HG03280 (cell line): Measurements from ENCODE around the gene PDE2A.

ENCODE experiments used
- ATAC-seq: cut with Tn5 transposase; IDR thresholded peaks from one replicate; pipeline ENCODE4 v1.9.1; 2021; ENCODE audit warnings: mild to moderate bottlenecking, moderate library complexity; ENCODE audit not compliant: unreplicated experiment

PDE2A gene

GRCh38 chr11:72684236-72684912 lies 10.2 kb upstream of the PDE2A start:
- ATAC-seq: no peak

DNA sequence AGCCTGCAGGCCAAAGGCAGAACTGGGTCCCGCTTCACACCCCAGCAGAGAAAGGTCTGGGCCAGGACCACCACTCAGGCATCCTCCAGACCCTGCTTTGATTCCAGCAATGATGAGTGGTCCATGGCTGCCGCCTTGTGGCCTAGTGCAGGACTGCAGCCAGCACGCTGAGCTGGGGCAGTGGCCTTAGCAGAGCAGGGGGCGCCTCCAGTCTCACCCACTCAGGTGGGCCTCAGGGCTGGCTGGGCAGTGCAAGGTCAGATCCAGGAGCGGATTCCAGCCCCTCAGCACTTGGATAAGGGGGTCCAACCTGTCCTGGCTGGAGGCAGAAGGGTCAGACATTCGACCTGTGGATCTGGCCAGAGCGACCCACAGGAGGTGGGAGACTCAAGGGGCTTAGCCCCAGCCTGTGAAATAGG lies 9.6 kb upstream of the PDE2A start:
- no peak for ATAC-seq

- no peak for ATAC-seq
These were observed 8.6 kb upstream of the PDE2A start for GRCh38 chr11:72682858-72683243.

DNA sequence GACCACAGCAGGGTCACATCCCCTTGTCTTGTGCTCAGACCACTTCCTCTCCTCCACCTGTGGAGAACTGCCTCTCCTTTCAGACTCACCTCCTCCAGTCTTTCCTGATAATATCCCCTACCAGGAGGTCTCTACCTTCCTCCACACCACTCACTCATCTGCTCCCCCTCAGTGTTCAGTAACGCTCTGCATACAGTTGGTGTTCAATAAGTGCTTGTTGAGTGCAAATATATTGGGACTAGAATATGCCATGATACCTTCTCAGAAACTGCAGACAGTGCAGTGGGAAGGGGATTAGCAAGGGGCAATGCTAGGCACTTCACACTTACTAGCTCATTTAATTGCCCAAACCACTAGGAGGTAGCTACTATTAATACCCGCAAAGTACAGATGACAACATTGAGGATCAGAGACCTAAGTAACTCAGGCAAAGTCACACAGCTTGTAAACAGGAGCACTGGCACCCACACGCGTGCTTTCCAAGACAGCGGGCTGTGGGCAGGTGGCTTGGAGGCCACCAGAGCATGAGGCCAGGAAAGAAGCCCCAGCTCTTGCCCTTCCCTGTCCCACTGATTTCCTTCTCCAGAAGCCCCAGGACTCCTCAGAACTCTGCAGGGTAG lies 8.1 kb upstream of the PDE2A start:
- no peak for ATAC-seq

GRCh38 chr11:72681226-72682153 lies 7.3 kb upstream of the PDE2A start:
- ATAC-seq: no peak

DNA sequence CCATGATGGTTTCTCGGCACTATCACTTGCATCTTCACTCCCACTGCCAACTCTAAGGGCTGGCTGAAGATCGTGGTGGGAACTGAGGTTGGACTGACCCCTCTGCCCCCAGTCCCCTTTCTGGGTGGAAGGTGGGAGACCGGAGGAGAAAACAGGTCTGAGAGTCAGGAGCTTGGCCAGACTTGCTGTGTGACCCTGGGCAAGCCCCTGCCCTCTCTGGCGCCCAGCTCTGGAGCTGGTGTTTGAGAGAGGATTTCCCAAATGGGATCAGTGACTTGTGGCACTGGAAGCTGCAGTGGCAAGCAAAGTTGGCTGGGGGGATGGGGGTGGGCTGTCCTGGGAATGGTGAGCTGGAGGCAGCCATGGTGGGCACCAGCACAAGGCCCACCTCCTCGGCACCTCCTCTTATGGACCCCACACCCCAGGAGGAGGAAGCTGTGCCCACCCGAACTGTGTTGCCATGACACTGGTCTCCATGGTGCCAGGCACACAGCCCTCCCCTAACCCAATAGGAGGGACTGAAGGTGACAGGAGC lies 6.5 kb upstream of the PDE2A start:
- no peak for ATAC-seq

DNA sequence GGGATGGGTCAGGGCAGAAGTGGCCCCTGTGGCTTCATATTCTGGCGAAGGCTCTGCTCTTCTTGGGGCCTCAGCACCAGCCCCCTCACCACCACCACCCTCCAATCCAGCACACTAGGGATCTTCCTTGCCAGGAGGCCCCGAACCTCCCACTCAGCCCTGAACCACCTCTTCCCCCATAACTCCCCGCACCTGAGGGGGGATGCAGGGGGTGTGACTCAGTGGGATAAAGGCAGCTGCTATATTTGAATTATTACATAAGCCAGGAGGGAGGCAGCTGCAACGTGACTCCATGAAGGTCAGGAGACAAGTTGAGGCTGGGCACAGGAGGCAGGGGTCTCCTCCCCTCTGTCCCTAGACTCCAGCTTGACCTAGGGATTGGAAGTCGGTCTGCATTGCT lies 5.6 kb upstream of the PDE2A start:
- no peak for ATAC-seq

DNA sequence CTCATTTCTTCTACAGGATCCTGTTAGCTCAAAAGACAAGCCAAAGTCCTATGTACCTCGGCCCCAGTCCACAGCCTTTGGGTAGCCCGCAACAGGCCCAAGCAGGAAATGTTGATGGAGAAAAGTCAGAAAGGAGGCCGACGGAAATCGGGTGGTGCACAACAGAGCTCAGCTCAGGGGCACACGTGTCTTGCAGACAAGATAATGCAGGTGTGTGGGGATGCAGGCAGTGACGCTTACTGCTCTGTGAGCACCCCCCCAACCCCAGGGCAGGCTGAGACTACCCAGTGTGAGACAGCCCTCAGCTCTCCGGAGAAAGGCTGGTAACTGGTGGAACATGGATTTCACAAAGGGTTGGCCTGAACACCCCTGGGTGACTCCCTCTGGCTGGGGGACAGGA lies 4.3 kb upstream of the PDE2A start:
- ATAC-seq: no peak

DNA sequence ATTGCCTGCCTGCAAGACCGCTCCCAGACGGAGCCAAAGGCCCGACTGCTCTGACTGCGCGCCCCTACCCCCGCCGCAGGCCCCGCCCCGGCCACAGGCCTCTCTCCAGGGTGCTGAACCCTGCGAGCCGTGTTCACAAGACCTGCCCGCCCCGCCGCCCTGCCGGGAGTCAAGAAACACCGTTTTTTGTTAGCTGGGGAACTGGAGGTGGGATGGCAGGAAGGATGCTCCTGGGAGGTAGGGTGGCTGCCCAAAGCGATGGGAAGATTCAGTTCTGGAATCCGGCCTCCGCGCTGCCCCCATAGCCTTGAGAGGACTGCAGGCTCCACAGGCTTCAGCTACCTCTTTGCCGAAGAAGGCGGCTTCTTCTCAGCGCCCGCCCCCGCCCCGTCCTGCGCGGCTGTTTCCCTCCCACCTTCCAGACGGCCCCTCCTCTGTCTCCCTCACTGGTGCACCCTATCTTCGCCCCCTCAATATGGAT lies 2.7 kb upstream of the PDE2A start:
- ATAC-seq: no peak

DNA sequence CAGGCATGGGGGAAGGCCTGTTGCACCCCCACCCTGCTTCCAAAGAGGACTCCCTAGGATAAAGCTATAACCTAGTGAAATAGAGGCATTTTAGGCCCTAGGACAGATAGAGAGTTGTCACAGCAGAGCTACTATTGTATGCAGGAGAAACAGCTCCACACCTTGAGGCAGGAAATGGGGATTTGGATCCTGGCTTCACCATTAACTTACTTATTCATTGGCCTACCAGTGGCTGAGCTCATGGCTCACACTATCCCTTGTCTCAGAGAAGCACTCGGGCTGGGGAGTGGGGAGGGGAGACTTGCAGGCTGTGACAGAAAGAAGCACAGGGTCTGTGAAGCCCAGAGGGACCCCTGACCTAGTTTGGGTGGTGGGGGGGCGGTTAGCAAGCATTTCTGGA lies 999 bp upstream of the PDE2A start:
- ATAC-seq: no peak

- no peak for ATAC-seq
These were observed 809 bp downstream of the PDE2A start for GRCh38 chr11:72673284-72673942.

DNA sequence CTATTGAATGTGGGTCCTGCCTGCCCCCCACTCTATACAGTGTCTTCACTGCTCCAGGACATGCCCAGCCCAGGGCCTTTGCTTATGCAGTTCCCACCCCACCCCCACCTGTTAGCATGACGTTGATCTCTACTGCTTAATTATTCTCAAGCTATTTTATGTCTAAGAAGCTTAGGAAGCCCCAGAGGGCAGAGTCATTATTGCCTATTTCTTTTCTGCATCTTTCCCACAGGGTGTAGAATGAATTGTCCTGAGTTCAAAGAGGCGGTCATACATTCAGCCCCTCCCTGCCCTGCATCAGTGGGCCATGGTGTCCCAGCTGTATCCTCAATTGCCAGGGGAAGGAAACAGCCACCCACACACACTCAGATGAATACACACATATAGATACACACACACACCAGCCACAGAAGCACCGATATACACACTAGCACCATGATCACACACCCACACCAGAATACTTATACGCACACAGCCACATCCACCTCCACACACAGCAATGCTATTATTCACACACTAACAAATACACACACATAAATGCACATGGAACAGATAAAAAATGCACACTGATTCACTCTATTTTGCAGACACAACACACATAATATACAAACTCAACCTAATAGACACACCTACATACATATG lies 1.5 kb downstream of the PDE2A start:
- no peak for ATAC-seq

GRCh38 chr11:72671152-72672099 lies 2.8 kb downstream of the PDE2A start:
- ATAC-seq: no peak

- ATAC-seq: no peak
These were observed 4.2 kb downstream of the PDE2A start for GRCh38 chr11:72670041-72670440.

DNA sequence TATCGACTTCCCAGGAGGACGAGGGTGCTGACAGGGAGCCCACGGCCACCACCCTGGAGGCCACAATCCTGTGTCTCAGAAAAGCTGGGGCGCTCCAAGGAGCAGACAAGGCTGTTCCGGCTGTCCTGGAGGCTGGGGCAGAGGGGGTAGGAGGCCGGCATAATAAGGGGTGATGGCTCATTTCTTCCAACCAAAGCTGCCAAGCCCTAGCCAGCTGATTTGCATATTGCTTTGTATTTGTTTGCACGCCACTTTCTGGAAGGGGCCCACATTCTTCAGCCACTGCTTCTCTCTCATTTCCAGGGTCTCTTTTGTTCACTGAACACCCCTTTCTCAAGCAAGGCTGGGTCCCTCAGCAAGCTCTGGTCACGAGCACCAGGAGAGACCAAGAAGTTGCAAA lies 4.7 kb downstream of the PDE2A start:
- ATAC-seq: no peak

DNA sequence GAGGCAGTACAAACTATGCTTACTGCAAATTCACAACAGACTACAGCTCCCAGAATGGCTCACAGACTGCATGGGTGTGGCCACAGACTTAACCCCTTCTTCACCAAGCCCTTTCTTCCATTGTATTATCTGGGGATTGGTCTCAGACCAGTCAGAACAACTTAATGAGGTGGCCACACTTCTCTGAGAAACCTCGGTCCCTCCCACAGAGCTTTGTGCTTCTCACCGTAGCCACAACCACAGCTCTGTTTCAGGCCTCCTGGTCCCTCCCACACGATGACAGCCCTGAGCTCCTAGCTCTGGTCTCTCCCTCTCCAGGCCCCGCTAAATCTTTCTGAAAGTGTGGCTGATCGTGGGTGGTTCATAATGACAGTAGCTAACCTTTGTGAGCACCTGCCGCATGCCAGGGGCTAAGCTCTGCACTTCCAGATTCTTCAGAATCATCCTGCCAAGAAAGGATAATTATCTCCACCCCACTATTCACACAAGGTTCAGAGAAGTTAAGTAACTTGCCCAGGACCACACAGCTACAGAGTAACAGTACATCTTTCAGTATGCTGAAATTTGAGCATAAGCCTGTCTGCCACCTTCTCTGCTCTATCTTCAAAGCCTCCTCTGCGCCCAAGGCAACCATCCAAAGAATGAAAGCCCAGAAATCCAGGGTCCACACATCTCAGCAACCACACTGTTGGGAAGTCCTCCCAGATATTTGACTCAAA lies 5.4 kb downstream of the PDE2A start:
- ATAC-seq: peak; percentile 86

DNA sequence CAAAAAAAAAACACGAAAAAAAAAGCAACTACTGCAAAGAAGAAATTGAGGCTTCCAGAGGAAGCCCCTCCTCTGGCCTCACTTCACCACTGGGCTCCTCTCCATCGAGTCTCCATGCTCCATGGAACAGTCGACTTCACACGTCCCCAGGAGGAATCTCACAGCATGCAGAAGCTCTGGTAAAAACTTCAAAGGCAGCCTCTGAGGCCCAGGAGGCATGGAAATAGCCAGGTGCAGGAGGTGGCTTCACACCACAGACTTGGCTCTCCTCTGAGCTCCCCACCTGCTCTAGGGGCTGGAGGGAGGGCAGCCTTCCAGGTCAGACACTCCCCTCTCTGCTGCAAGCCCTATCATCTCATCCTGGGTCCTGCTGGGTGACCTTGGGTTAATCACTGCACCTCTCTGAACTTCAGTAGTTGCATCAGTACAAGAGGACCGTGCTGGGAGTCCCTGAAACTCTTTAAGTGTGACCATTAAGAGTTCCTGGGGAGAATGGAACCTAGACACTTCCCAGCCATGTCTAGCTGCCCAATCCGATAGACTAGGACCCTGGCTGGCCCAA lies 8.2 kb downstream of the PDE2A start:
- ATAC-seq: no peak

GRCh38 chr11:72662036-72662435 lies 12.2 kb downstream of the PDE2A start:
- no peak for ATAC-seq
